IMR-90 (cell line): ENCODE results near the gene HOXA10. TPM values are rescaled to one million over a fixed set of nuclear protein-coding genes. Genes with fewer than 3 reads are reported as not detected.

Experiments
- ATAC-seq: fragments of 200-7000 bp; cut with Tn5 transposase; 2 replicates; pipeline ENCODE4 v1.9.1; 2020; ENCODE audit warnings: low read depth, mild to moderate bottlenecking, moderate library complexity
- BruUV-seq: library from RNA; stranded (reverse); fragments of 400-500 nt; replicated peaks from 2 replicates; lab custom pipeline; 2021; lab: Mats Ljungman, UMichigan
- CTCF ChIA-PET: fragments of 300-600 bp; formaldehyde crosslinking; extraction: SDS; loops from one replicate; lab custom pipeline; 2021; ENCODE audit warnings: antibody characterized with exemption; lab: Yijun Ruan, JAX
- POLR2A ChIA-PET: fragments of 300-600 bp; sonication (Branson Sonifier 250); formaldehyde crosslinking; loops from one replicate; lab custom pipeline; 2022; ENCODE audit warnings: antibody characterized with exemption; ENCODE audit not compliant: unreplicated experiment; lab: Charles Lee
- DNase-seq: peaks from one replicate; pipeline ENCODE4 v3.0.0; 2013
- H2AFZ ChIP-seq: replicated peaks from 2 replicates; pipeline ENCODE3; 2013; ENCODE audit warnings: low read length, mild to moderate bottlenecking; ENCODE audit not compliant: poor library complexity
- H2AK5ac ChIP-seq: 2 replicates; pipeline ENCODE4 v1.6.1; 2013; ENCODE audit warnings: low read depth, low read length, inconsistent platforms
- H2AK9ac ChIP-seq: replicated peaks from 2 replicates; pipeline ENCODE3; 2013; ENCODE audit warnings: mild to moderate bottlenecking, low read depth, low read length, moderate library complexity; ENCODE audit not compliant: poor library complexity
- H2BK120ac ChIP-seq: 2 replicates; pipeline ENCODE4 v1.6.1; 2013; ENCODE audit warnings: low read depth, low read length, inconsistent platforms
- H2BK15ac ChIP-seq: 3 replicates; pipeline ENCODE4 v1.6.1; 2013; ENCODE audit warnings: low read depth, low read length, inconsistent platforms
- H2BK20ac ChIP-seq: 2 replicates; pipeline ENCODE4 v1.6.1; 2013; ENCODE audit warnings: low read depth, mild to moderate bottlenecking, inconsistent platforms, low read length, moderate library complexity
- H2BK5ac ChIP-seq: 2 replicates; pipeline ENCODE4 v1.6.1; 2013; ENCODE audit warnings: mild to moderate bottlenecking, low read depth, low read length, inconsistent platforms; ENCODE audit not compliant: poor library complexity, severe bottlenecking
- H3K14ac ChIP-seq: replicated peaks from 2 replicates; pipeline ENCODE4 v1.6.1; 2013; ENCODE audit warnings: low read depth, low read length, inconsistent platforms
- H3K18ac ChIP-seq: 2 replicates; pipeline ENCODE4 v1.6.1; 2013; ENCODE audit warnings: low read depth, low read length, control low read depth
- H3K23ac ChIP-seq: 2 replicates; pipeline ENCODE4 v1.6.1; 2013; ENCODE audit warnings: low read depth, low read length, inconsistent platforms
- H3K27ac ChIP-seq: 2 replicates; pipeline ENCODE4 v1.5.1; 2013; ENCODE audit warnings: mild to moderate bottlenecking, control low read depth, low read length; ENCODE audit not compliant: insufficient read depth
- H3K27me3 ChIP-seq: 2 replicates; pipeline ENCODE4 v1.6.1; 2013; ENCODE audit warnings: low read length; ENCODE audit not compliant: control insufficient read depth, insufficient read depth
- H3K36me3 ChIP-seq: 2 replicates; pipeline ENCODE4 v1.6.1; 2013; ENCODE audit warnings: low read length, mixed read lengths; ENCODE audit not compliant: control insufficient read depth, insufficient read depth
- H3K4ac ChIP-seq: 2 replicates; pipeline ENCODE4 v1.6.1; 2013; ENCODE audit warnings: low read depth, low read length, inconsistent platforms
- H3K4me1 ChIP-seq: 2 replicates; pipeline ENCODE4 v1.6.1; 2013; ENCODE audit warnings: low read length, mixed read lengths; ENCODE audit not compliant: control insufficient read depth, insufficient read depth
- H3K4me2 ChIP-seq: 2 replicates; pipeline ENCODE4 v1.6.1; 2013; ENCODE audit warnings: low read depth, mild to moderate bottlenecking, control low read depth, low read length, moderate library complexity
- H3K4me3 ChIP-seq: 2 replicates; pipeline ENCODE4 v1.5.1; 2013; ENCODE audit warnings: low read depth, mild to moderate bottlenecking, control low read depth, low read length, moderate library complexity; ENCODE audit not compliant: insufficient read depth
- H3K56ac ChIP-seq: 2 replicates; pipeline ENCODE4 v1.6.1; 2013; ENCODE audit warnings: low read length, inconsistent platforms; ENCODE audit not compliant: insufficient read depth; ENCODE audit errors: extremely low read depth
- H3K79me1 ChIP-seq, 2 experiments: 2 replicates each; pipeline ENCODE4 v1.6.1; 2013; ENCODE audit warnings: low read length in 2 of 2, inconsistent platforms in 1 of 2, low read depth in 1 of 2
- H3K9ac ChIP-seq: 2 replicates; pipeline ENCODE4 v1.6.1; 2013; ENCODE audit warnings: low read depth, low read length, control low read depth
- H3K9me1 ChIP-seq: 2 replicates; pipeline ENCODE4 v1.6.1; 2013; ENCODE audit warnings: low read length, inconsistent platforms; ENCODE audit not compliant: insufficient read depth
- H3K9me3 ChIP-seq: 2 replicates; pipeline ENCODE4 v1.6.1; 2013; ENCODE audit warnings: low read length; ENCODE audit not compliant: control insufficient read depth, insufficient read depth
- H4K20me1 ChIP-seq: 2 replicates; pipeline ENCODE4 v1.6.1; 2013; ENCODE audit warnings: low read length, inconsistent platforms; ENCODE audit not compliant: insufficient read depth
- H4K5ac ChIP-seq: 2 replicates; pipeline ENCODE4 v1.6.1; 2013; ENCODE audit warnings: mild to moderate bottlenecking, low read depth, low read length, control low read depth
- H4K8ac ChIP-seq, 2 experiments: 2 replicates each; pipeline ENCODE4 v1.6.1; 2013; ENCODE audit warnings: low read depth in 2 of 2, low read length in 2 of 2, control low read depth in 1 of 2, inconsistent platforms in 1 of 2
- H4K91ac ChIP-seq: 2 replicates; pipeline ENCODE4 v1.6.1; 2013; ENCODE audit warnings: low read depth, low read length, inconsistent platforms; ENCODE audit not compliant: insufficient read depth
- BHLHE40 ChIP-seq: fragments of 150-350 bp; IDR thresholded peaks from 2 replicates; pipeline ENCODE4 v1.6.1; 2016; ENCODE audit warnings: mild to moderate bottlenecking, low read depth, low read length
- CEBPB ChIP-seq: IDR thresholded peaks from 2 replicates; pipeline ENCODE4 v1.6.1; 2012; ENCODE audit warnings: low read depth, low read length, improper control_type of control experiment
- CHD1 ChIP-seq: IDR thresholded peaks from 2 replicates; pipeline ENCODE4 v1.6.1; 2012; ENCODE audit warnings: low read depth, low read length, improper control_type of control experiment
- FOS ChIP-seq: fragments of 150-350 bp; IDR thresholded peaks from 2 replicates; pipeline ENCODE4 v1.6.1; 2016; ENCODE audit warnings: low read depth, low read length
- MAFK ChIP-seq: IDR thresholded peaks from 2 replicates; pipeline ENCODE4 v1.6.1; 2012; ENCODE audit warnings: low read depth, low read length, improper control_type of control experiment
- MAZ ChIP-seq: IDR thresholded peaks from 2 replicates; pipeline ENCODE4 v1.6.1; 2012; ENCODE audit warnings: low read depth, mild to moderate bottlenecking, low read length, improper control_type of control experiment, moderate library complexity, borderline replicate concordance
- MXI1 ChIP-seq: IDR thresholded peaks from 2 replicates; pipeline ENCODE4 v1.6.1; 2012; ENCODE audit warnings: low read depth, mild to moderate bottlenecking, low read length, moderate library complexity, borderline replicate concordance
- NFE2L2 ChIP-seq: fragments of 150-350 bp; IDR thresholded peaks from 2 replicates; pipeline ENCODE4 v1.6.1; 2016; ENCODE audit warnings: low read depth, mild to moderate bottlenecking, low read length
- POLR2A ChIP-seq: IDR thresholded peaks from 2 replicates; pipeline ENCODE4 v1.6.1; 2012; ENCODE audit warnings: mild to moderate bottlenecking, low read depth, low read length
- RAD21 ChIP-seq: IDR thresholded peaks from 2 replicates; pipeline ENCODE4 v1.6.1; 2012; ENCODE audit warnings: low read length, improper control_type of control experiment
- RCOR1 ChIP-seq: IDR thresholded peaks from 2 replicates; pipeline ENCODE4 v1.6.1; 2012; ENCODE audit warnings: mild to moderate bottlenecking, low read length, improper control_type of control experiment; ENCODE audit not compliant: insufficient replicate concordance
- RFX5 ChIP-seq: IDR thresholded peaks from 2 replicates; pipeline ENCODE4 v1.8.0; 2012; ENCODE audit warnings: low read depth, mild to moderate bottlenecking, low read length, moderate library complexity
- SMC3 ChIP-seq: fragments of 150-350 bp; IDR thresholded peaks from 2 replicates; pipeline ENCODE4 v1.6.1; 2016; ENCODE audit warnings: low read depth, mild to moderate bottlenecking, antibody characterized with exemption, low read length, moderate library complexity
- WGBS, 2 experiments: methylation state at CpG; one replicate each; pipeline versions ENCODE4 v1.1.5 to v1.1.7; 2013; ENCODE audit warnings: missing lambda C conversion rate in 2 of 2; ENCODE audit not compliant: insufficient read length in 1 of 2; ENCODE audit errors: extremely low coverage in 2 of 2; 5-methylcytosine and 5-hydroxymethylcytosine counted together
- dilution Hi-C: fragments of 300-500 bp; cut with HindIII; formaldehyde crosslinking; loops from one replicate; pipeline ENCODE4 v1.14.3; 2018; ENCODE audit warnings: low sequenced_read_pairs; ENCODE audit not compliant: unreplicated experiment
- in situ Hi-C: fragments of 300-500 bp; cut with MboI; formaldehyde crosslinking; loops from 3 replicates; pipeline ENCODE4 v1.14.3; 2019; ENCODE audit warnings: low sequenced_read_pairs, inconsistent platforms, mixed read lengths
- intact Hi-C: fragments of 100-400 bp; cut with micrococcal nuclease; formaldehyde crosslinking; loops from 2 replicates; pipeline ENCODE4 v1.10.0; 2022
- polyA plus RNA-seq, 3 experiments: library from polyadenylated mRNA; depleted of rRNA; stranded (reverse); fragments of >200 nt; gene quantifications; 2 replicates each; pipeline ENCODE4 v1.2.3, GENCODE V29; 2012; ENCODE audit warnings: low replicate concordance in 1 of 3
- total RNA-seq: library from RNA; depleted of rRNA; stranded (reverse); fragments of >200 nt; gene quantifications from 2 replicates; pipeline ENCODE4 v1.2.3, GENCODE V29; 2012
- TF ChIP-seq, protein P1 (sequence below): fragments of 150-350 bp; IDR thresholded peaks from 2 replicates; pipeline ENCODE4 v1.6.1; 2016; ENCODE audit warnings: low read depth, mild to moderate bottlenecking, low read length, moderate library complexity, borderline replicate concordance
- TF ChIP-seq, protein P2 (sequence below): fragments of 150-350 bp; IDR thresholded peaks from 2 replicates; pipeline ENCODE4 v1.6.1; 2017; ENCODE audit warnings: mild to moderate bottlenecking, antibody characterized with exemption, low read length, low read depth
- TF ChIP-seq, protein P3 (sequence below): conservative IDR thresholded peaks from 2 replicates; pipeline ENCODE4 v1.5.1; 2012; ENCODE audit warnings: mild to moderate bottlenecking, low read depth, low read length, improper control_type of control experiment

HOXA10 gene
- total and polyA plus RNA-seq, 2 of the 4 experiments (the other 2 are of a cell fraction): 0.10 to 0.18 TPM

DNA sequence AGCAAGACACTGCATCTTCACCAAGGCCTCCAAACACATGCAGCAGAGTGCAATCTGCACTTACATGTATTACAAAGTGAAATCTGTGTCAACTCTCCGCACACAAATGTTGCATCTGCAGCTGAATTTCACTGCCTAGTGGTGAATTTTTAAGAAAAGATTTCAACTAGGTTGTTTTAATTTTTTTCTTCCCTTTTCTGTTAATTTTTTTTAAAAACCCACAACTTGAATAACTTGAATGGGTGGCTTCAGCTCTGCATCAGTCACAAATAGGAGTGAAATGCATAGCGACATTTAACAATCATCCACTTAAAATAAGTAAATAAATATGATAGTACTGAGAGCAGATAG, 19.9 kb upstream of the HOXA10 start:
- Histone ChIP-seq H4K5ac (no peak overlapping the region), H3K27me3 (peaks cover 88% of the 10 kb centered on the region), H3K4me1 (no peaks in the 10 kb centered on the region), H4K91ac (no peak overlapping the region), H3K4me3 (no peak overlapping the region), H3K9me1 (no peaks in the 10 kb centered on the region), H3K4ac (no peak overlapping the region), H3K79me1 (no peaks in the 10 kb centered on the region), H3K4me2 (no peak overlapping the region), H2BK5ac (no peak overlapping the region), H3K23ac (0 out of 2 replicates have a peak overlapping the region, but pooled peaks have one; percentile 3), H3K9me3 (peaks cover 10% of the 10 kb centered on the region; the same call in 1 of the 2 replicates), H2BK20ac (no peak overlapping the region), H3K9ac (no peak overlapping the region), H2BK120ac (no peak overlapping the region), H2AK5ac (no peak overlapping the region), H2BK15ac (no peak overlapping the region), H4K20me1 (peaks cover 4% of the 10 kb centered on the region; the same call in 1 of the 2 replicates), H2AK9ac (no peak overlapping the region), H2AFZ (no peak overlapping the region), H3K56ac (no peak overlapping the region), H4K8ac (no peak overlapping the region), H3K18ac (no peak overlapping the region), H3K36me3 (no peaks in the 10 kb centered on the region), H3K14ac (no peak overlapping the region), H3K27ac (no peak overlapping the region)
- WGBS, 2 experiments: no CpG with 5 or more reads among the region's 2 CpGs
- ATAC-seq (no peak), DNase-seq (no peak)
- TF ChIP-seq MAFK (no peak), RAD21 (no peak), SMC3 (no peak), FOS (no peak), RFX5 (no peak), MAZ (no peak), CHD1 (no peak), BHLHE40 (no peak), RCOR1 (no peak), NFE2L2 (no peak), MXI1 (no peak), POLR2A (no peak), CEBPB (no peak)
- TF ChIP-seq, protein P1, sequence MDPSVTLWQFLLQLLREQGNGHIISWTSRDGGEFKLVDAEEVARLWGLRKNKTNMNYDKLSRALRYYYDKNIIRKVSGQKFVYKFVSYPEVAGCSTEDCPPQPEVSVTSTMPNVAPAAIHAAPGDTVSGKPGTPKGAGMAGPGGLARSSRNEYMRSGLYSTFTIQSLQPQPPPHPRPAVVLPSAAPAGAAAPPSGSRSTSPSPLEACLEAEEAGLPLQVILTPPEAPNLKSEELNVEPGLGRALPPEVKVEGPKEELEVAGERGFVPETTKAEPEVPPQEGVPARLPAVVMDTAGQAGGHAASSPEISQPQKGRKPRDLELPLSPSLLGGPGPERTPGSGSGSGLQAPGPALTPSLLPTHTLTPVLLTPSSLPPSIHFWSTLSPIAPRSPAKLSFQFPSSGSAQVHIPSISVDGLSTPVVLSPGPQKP: no peak
- TF ChIP-seq, protein P2, sequence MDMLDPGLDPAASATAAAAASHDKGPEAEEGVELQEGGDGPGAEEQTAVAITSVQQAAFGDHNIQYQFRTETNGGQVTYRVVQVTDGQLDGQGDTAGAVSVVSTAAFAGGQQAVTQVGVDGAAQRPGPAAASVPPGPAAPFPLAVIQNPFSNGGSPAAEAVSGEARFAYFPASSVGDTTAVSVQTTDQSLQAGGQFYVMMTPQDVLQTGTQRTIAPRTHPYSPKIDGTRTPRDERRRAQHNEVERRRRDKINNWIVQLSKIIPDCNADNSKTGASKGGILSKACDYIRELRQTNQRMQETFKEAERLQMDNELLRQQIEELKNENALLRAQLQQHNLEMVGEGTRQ: no peak
- TF ChIP-seq, protein P3, sequence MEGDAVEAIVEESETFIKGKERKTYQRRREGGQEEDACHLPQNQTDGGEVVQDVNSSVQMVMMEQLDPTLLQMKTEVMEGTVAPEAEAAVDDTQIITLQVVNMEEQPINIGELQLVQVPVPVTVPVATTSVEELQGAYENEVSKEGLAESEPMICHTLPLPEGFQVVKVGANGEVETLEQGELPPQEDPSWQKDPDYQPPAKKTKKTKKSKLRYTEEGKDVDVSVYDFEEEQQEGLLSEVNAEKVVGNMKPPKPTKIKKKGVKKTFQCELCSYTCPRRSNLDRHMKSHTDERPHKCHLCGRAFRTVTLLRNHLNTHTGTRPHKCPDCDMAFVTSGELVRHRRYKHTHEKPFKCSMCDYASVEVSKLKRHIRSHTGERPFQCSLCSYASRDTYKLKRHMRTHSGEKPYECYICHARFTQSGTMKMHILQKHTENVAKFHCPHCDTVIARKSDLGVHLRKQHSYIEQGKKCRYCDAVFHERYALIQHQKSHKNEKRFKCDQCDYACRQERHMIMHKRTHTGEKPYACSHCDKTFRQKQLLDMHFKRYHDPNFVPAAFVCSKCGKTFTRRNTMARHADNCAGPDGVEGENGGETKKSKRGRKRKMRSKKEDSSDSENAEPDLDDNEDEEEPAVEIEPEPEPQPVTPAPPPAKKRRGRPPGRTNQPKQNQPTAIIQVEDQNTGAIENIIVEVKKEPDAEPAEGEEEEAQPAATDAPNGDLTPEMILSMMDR: no peak
- BruUV-seq: no TSS peak
- CTCF ChIA-PET: no interaction called here
- POLR2A ChIA-PET: no interaction called here
- dilution Hi-C loops: no loop called here
- in situ Hi-C loops: loop anchor here (10.0 kb wide), 1 partner anchor 881 kb away; no protein-coding TSS in a partner anchor
- intact Hi-C loops: loop anchor here (10.0 kb wide), 4 partner anchors 551 to 1911 kb away; partner anchors contain the start of gene TAX1BP1
